CD4-positive, alpha-beta T cell (primary cell): Measurements from ENCODE around the gene EPHB1. TPM values are rescaled to one million over a fixed set of nuclear protein-coding genes. Genes with fewer than 3 reads are reported as not detected.

Source experiments
- ATAC-seq: fragments of 200-7000 bp; cut with Tn5 transposase; one replicate; pipeline ENCODE4 v1.10.0; 2022; ENCODE audit warnings: mild to moderate bottlenecking; ENCODE audit not compliant: poor library complexity
- CTCF ChIA-PET: fragments of 350-600 bp; sonication (Branson Sonifier 250); formaldehyde crosslinking; loops from one replicate; lab custom pipeline; 2021; ENCODE audit warnings: antibody characterized with exemption, inconsistent platforms; lab: Charles Lee
- POLR2A ChIA-PET: fragments of 350-600 bp; sonication (Branson Sonifier 250); formaldehyde crosslinking; loops from one replicate; lab custom pipeline; 2021; ENCODE audit warnings: antibody characterized with exemption, inconsistent platforms; lab: Charles Lee
- DNase-seq, 14 experiments: peaks; one replicate each; pipeline ENCODE4 v3.0.0-alpha.2; 2013 to 2020; ENCODE audit warnings: mixed read lengths in 2 of 14
- H3K27ac ChIP-seq, 2 donors: one replicate each; pipeline versions ENCODE4 v1.5.1 to v1.7.0; 2013; ENCODE audit warnings: low read length in 2 of 2, low read depth in 1 of 2, mild to moderate bottlenecking in 1 of 2
- H3K27me3 ChIP-seq, 2 experiments: 1 replicate in 1 of 2; 2 replicates in 1 of 2; pipeline versions ENCODE4 v1.6.1 to v1.7.0; 2013; ENCODE audit warnings: low read length in 2 of 2, control low read depth in 1 of 2, mild to moderate bottlenecking in 1 of 2, moderate library complexity in 1 of 2; ENCODE audit not compliant: insufficient read depth in 2 of 2, control insufficient read depth in 1 of 2
- H3K36me3 ChIP-seq: one replicate; pipeline ENCODE4 v1.6.1; 2013; ENCODE audit warnings: low read length, control low read depth; ENCODE audit not compliant: insufficient read depth
- H3K4me1 ChIP-seq: one replicate; pipeline ENCODE4 v1.6.1; 2013; ENCODE audit warnings: low read length, control low read depth; ENCODE audit not compliant: insufficient read depth
- H3K4me3 ChIP-seq: one replicate; pipeline ENCODE4 v1.5.1; 2013; ENCODE audit warnings: mild to moderate bottlenecking, low read length, moderate library complexity
- H3K9me3 ChIP-seq, 2 experiments: 1 replicate in 1 of 2; 2 replicates in 1 of 2; pipeline versions ENCODE4 v1.6.1 to v1.7.0; 2013; ENCODE audit warnings: low read length in 2 of 2, mild to moderate bottlenecking in 2 of 2, control low read depth in 1 of 2, moderate library complexity in 1 of 2; ENCODE audit not compliant: control insufficient read depth in 1 of 2, insufficient read depth in 1 of 2
- H3K27ac Mint-ChIP-seq: one replicate; pipeline ENCODE4 v1.8.0; 2020; ENCODE audit warnings: mixed read lengths
- H3K27me3 Mint-ChIP-seq: one replicate; pipeline ENCODE4 v1.8.0; 2021; ENCODE audit warnings: mixed read lengths
- H3K36me3 Mint-ChIP-seq: one replicate; pipeline ENCODE4 v1.8.0; 2021; ENCODE audit warnings: low read depth, mixed read lengths
- H3K4me1 Mint-ChIP-seq: one replicate; pipeline ENCODE4 v1.8.0; 2021; ENCODE audit warnings: low read depth, mixed read lengths
- H3K4me3 Mint-ChIP-seq: one replicate; pipeline ENCODE4 v1.8.0; 2020; ENCODE audit warnings: mild to moderate bottlenecking, mixed read lengths
- H3K9me3 Mint-ChIP-seq: one replicate; pipeline ENCODE4 v1.8.0; 2020; ENCODE audit warnings: mixed read lengths
- CTCF ChIP-seq: fragments of 200-600 bp; IDR thresholded peaks from one replicate; pipeline ENCODE4 v1.8.0; 2022; ENCODE audit warnings: antibody characterized with exemption, mild to moderate bottlenecking
- intact Hi-C, 2 experiments: fragments of 100-400 bp; cut with DNase I in 1 of 2; cut with micrococcal nuclease in 1 of 2; formaldehyde crosslinking; loops; one replicate each; pipeline versions ENCODE4 v1.15.1 to v1.9.0; 2023 to 2025; cut with DNase I, micrococcal nuclease
- total RNA-seq, 174 experiments: library from RNA in 2 of 174; stranded (reverse) in 2 of 174; gene quantifications; one replicate each; pipeline ENCODE4 v1.2.3 and lab custom pipeline; 2021 to 2026

Gene EPHB1
- total RNA-seq, 2 experiments from 2014 or later = 0.08 to 0.49 TPM

- H3K4me1 Mint-ChIP-seq = no peaks in the 10 kb centered on the region
- CTCF ChIA-PET = no interaction called here
- ATAC-seq (no peak), DNase-seq (no peak)
- H3K36me3 ChIP-seq = no peaks in the 10 kb centered on the region
- H3K27me3 Mint-ChIP-seq = no peaks in the 10 kb centered on the region
- H3K9me3 ChIP-seq = peaks cover 0 to 11% of the 10 kb centered on the region in 2 experiments
- H3K36me3 Mint-ChIP-seq = no peaks in the 10 kb centered on the region
- POLR2A ChIA-PET = no interaction called here
- H3K4me3 Mint-ChIP-seq = no peak overlapping the region
- TF ChIP-seq CTCF = no peak
- no peaks in the 10 kb centered on the region for H3K9me3 Mint-ChIP-seq
- no peaks in the 10 kb centered on the region for H3K4me1 ChIP-seq
- H3K27ac Mint-ChIP-seq = no peak overlapping the region
- H3K27ac ChIP-seq = no peak overlapping the region
- H3K27me3 ChIP-seq = no peaks in the 10 kb centered on the region
- intact Hi-C loops = no loop called here
- H3K4me3 ChIP-seq = no peak overlapping the region
Observed at GRCh38 chr3:134938029-134938525, 143.0 kb downstream of the EPHB1 start.

DNA sequence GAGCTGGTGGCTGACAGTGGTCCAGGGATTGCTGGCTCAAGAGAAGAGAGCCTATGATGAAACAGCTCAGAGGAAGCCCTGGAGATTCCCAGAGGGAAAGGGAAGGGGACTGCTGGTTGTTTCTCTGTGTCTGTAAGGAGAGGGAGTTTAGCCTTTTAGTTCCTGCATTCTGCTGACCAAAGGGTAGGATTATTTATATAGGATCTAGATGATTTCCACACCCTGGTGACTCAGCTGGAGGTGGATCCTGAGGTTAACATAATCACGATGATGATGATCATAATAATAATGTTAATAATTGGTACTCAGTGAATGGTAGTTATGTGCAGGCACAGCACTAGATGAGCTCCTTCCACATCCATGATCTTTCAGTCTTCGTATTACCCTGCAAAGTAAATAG, 144.9 kb downstream of the EPHB1 start:
- ChIA-PET CTCF (no interaction called here), POLR2A (no interaction called here)
- TF ChIP-seq CTCF = no peak
- no peaks in the 10 kb centered on the region for H3K4me1 ChIP-seq
- H3K36me3 Mint-ChIP-seq = no peaks in the 10 kb centered on the region
- no peak for DNase-seq
- H3K27me3 ChIP-seq = no peaks in the 10 kb centered on the region
- no peaks in the 10 kb centered on the region for H3K4me1 Mint-ChIP-seq
- H3K4me3 ChIP-seq = no peak overlapping the region
- no peak overlapping the region for H3K4me3 Mint-ChIP-seq
- H3K36me3 ChIP-seq = no peaks in the 10 kb centered on the region
- H3K27me3 Mint-ChIP-seq = no peaks in the 10 kb centered on the region
- no peak overlapping the region for H3K27ac Mint-ChIP-seq
- H3K27ac ChIP-seq = no peak overlapping the region
- peaks cover 0 to 11% of the 10 kb centered on the region in 2 experiments for H3K9me3 ChIP-seq
- no peaks in the 10 kb centered on the region for H3K9me3 Mint-ChIP-seq
- intact Hi-C loops = no loop called here
- no peak for ATAC-seq

DNA sequence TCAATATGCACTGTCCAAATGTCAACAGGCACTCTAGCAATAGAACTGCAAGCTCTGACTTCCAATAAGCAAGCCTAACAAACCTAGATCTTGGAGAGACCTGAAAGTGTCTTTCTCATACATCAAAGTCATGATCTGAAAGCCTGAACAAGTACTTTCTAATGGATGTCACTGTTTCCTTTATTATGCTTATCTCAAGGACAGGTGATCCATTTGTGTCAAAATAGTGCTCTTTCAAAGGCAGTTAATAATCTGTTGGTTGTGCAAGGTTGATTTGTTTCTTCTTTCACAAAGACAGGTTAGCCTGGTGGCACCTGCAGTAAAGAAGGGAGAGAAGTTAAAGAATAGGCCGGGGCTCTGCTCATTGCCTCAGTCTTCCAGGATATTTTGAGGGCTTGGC, 146.8 kb downstream of the EPHB1 start:
- H3K36me3 ChIP-seq = no peaks in the 10 kb centered on the region
- H3K27me3 ChIP-seq = peaks cover 0 to 3% of the 10 kb centered on the region in 2 experiments
- CTCF ChIA-PET = no interaction called here
- no peak overlapping the region for H3K27ac Mint-ChIP-seq
- POLR2A ChIA-PET = no interaction called here
- no peak for ATAC-seq
- H3K4me1 ChIP-seq = no peaks in the 10 kb centered on the region
- H3K9me3 Mint-ChIP-seq = no peaks in the 10 kb centered on the region
- no peak overlapping the region for H3K4me3 Mint-ChIP-seq
- DNase-seq = no peak
- no peak for TF ChIP-seq CTCF
- H3K27me3 Mint-ChIP-seq = no peaks in the 10 kb centered on the region
- intact Hi-C loops = no loop called here
- no peak overlapping the region for H3K4me3 ChIP-seq
- no peaks in the 10 kb centered on the region for H3K4me1 Mint-ChIP-seq
- peaks cover 0 to 11% of the 10 kb centered on the region in 2 experiments for H3K9me3 ChIP-seq
- no peak overlapping the region for H3K27ac ChIP-seq
- H3K36me3 Mint-ChIP-seq = no peaks in the 10 kb centered on the region
